Lung (tissue), 12 donors: ENCODE data around the gene RPL27A. TPM values are rescaled to one million over a fixed set of nuclear protein-coding genes. Genes with fewer than 3 reads are reported as not detected.

ENCODE experiments used
- ATAC-seq: fragments of 200-7000 bp; cut with Tn5 transposase; one replicate; pipeline ENCODE4 v1.9.1; 2020; ENCODE audit warnings: moderate number of reproducible peaks; ENCODE audit not compliant: insufficient read depth, low FRiP score
- DNase-seq, 3 donors: peaks; one replicate each; pipeline ENCODE4 v3.0.0-alpha.2; 2013 to 2017
- H3K27ac ChIP-seq, 2 donors: one replicate each; pipeline ENCODE4 v1.5.1; 2013; ENCODE audit warnings: mild to moderate bottlenecking in 2 of 2, moderate library complexity in 2 of 2, control low read depth in 1 of 2, inconsistent platforms in 1 of 2, low read depth in 1 of 2, low read length in 1 of 2
- H3K27me3 ChIP-seq, 3 donors: one replicate each; pipeline ENCODE4 v1.5.1; 2013; ENCODE audit warnings: low read length in 2 of 3; ENCODE audit not compliant: control insufficient read depth in 3 of 3, insufficient read depth in 3 of 3
- H3K36me3 ChIP-seq, 4 donors: one replicate each; pipeline ENCODE4 v1.5.1; 2013; ENCODE audit warnings: low read length in 4 of 4, mild to moderate bottlenecking in 1 of 4, moderate library complexity in 1 of 4; ENCODE audit not compliant: control insufficient read depth in 4 of 4, insufficient read depth in 4 of 4
- H3K4me1 ChIP-seq, 5 donors: one replicate each; pipeline ENCODE4 v1.5.1; 2013; ENCODE audit warnings: low read length in 5 of 5, mild to moderate bottlenecking in 2 of 5, moderate library complexity in 1 of 5; ENCODE audit not compliant: control insufficient read depth in 5 of 5, insufficient read depth in 5 of 5
- H3K4me3 ChIP-seq: one replicate; pipeline ENCODE4 v1.5.1; 2013; ENCODE audit warnings: mild to moderate bottlenecking, control low read depth, moderate library complexity
- H3K9ac ChIP-seq, 2 donors: one replicate each; pipeline ENCODE4 v1.5.1; 2013; ENCODE audit warnings: low read length in 2 of 2, control low read depth in 1 of 2; ENCODE audit not compliant: insufficient read depth in 1 of 2
- H3K9me3 ChIP-seq, 4 donors: one replicate each; pipeline ENCODE4 v1.5.1; 2013; ENCODE audit warnings: low read length in 3 of 4, mild to moderate bottlenecking in 1 of 4, moderate library complexity in 1 of 4; ENCODE audit not compliant: control insufficient read depth in 4 of 4, insufficient read depth in 3 of 4
- CTCF ChIP-seq: IDR thresholded peaks from 2 replicates; pipeline ENCODE4 v1.5.1; 2012; ENCODE audit warnings: mild to moderate bottlenecking; ENCODE audit errors: control extremely low read depth, extremely low read depth
- WGBS, 2 donors: extraction: QIAGEN DNeasy Blood & Tissue Kit; methylation state at CpG; one replicate each; pipeline ENCODE4 v1.1.7; 2013; 5-methylcytosine and 5-hydroxymethylcytosine counted together
- polyA plus RNA-seq, 2 donors: library from polyadenylated mRNA; stranded (reverse); fragments of 200-250 nt; gene quantifications; one replicate each; pipeline ENCODE4 v1.2.1, GENCODE V29; 2013
- total RNA-seq, 2 donors: library from RNA; depleted of rRNA in 1 of 2; stranded (reverse); fragments of >200 nt in 1 of 2; gene quantifications; one replicate each; pipeline ENCODE4 v1.2.1, GENCODE V29; 2014 to 2021
- donor health status: control.
- donor health status: control.
- donor health status: Bipolar disorder and iron deficiency.
- donor health status: healthy.
- donor health status: DM: yes; HTN: yes; CAD: no.

Gene RPL27A
- total and polyA plus RNA-seq, 4 donors, result 673 to 4,912 (median 1,413) TPM

- ATAC-seq (no peak), DNase-seq (no peak)
- peaks cover 0 to 18% (median 5%) of the 10 kb centered on the region in 5 donors for H3K4me1 ChIP-seq
- no peaks in the 10 kb centered on the region for H3K27me3 ChIP-seq
- TF ChIP-seq CTCF, result no peak
- no peak overlapping the region for H3K4me3 ChIP-seq
- no peaks in the 10 kb centered on the region for H3K9me3 ChIP-seq
- WGBS, 2 donors, result 88 to 92% methylated on average over 6 of the region's 6 CpGs
- no peak overlapping the region for H3K27ac ChIP-seq
- no peak overlapping the region for H3K9ac ChIP-seq
- peaks cover 18 to 27% (median 23%) of the 10 kb centered on the region in 4 donors for H3K36me3 ChIP-seq
Measured at GRCh38 chr11:8691601-8692000, 9.0 kb downstream of the RPL27A start.

- H3K4me1 ChIP-seq, result peaks cover 0 to 18% (median 5%) of the 10 kb centered on the region in 5 donors
- no peaks in the 10 kb centered on the region for H3K27me3 ChIP-seq
- TF ChIP-seq CTCF, result no peak
- H3K4me3 ChIP-seq, result no peak overlapping the region
- no peak overlapping the region for H3K9ac ChIP-seq
- ATAC-seq, result no peak
- no peak for DNase-seq
- peaks cover 19 to 30% (median 23%) of the 10 kb centered on the region in 4 donors for H3K36me3 ChIP-seq
- WGBS, 2 donors, result 78 to 84% methylated on average over 3 of the region's 3 CpGs
- no peaks in the 10 kb centered on the region for H3K9me3 ChIP-seq
- H3K27ac ChIP-seq, result no peak overlapping the region
Measured at GRCh38 chr11:8692417-8692816, 9.8 kb downstream of the RPL27A start.

- peaks cover 0 to 14% (median 1%) of the 10 kb centered on the region in 5 donors for H3K4me1 ChIP-seq
- H3K4me3 ChIP-seq, result no peak overlapping the region
- TF ChIP-seq CTCF, result no peak
- ATAC-seq (no peak), DNase-seq (no peak)
- WGBS, 2 donors, result 92 to 93% methylated on average over 6 of the region's 6 CpGs
- H3K36me3 ChIP-seq, result peaks cover 23 to 33% (median 26%) of the 10 kb centered on the region in 4 donors
- H3K27me3 ChIP-seq, result no peaks in the 10 kb centered on the region
- no peak overlapping the region for H3K9ac ChIP-seq
- no peak overlapping the region for H3K27ac ChIP-seq
- H3K9me3 ChIP-seq, result no peaks in the 10 kb centered on the region
Measured at GRCh38 chr11:8693010-8693551, 10.5 kb downstream of the RPL27A start.

- 94 to 97% methylated on average over 7 of the region's 7 CpGs for WGBS, 2 donors
- Histone ChIP-seq H3K4me1 (peaks cover 0 to 10% (median 0%) of the 10 kb centered on the region in 5 donors), H3K9me3 (no peaks in the 10 kb centered on the region), H3K27me3 (no peaks in the 10 kb centered on the region), H3K4me3 (no peak overlapping the region), H3K36me3 (peaks cover 23 to 35% (median 27%) of the 10 kb centered on the region in 4 donors), H3K9ac (no peak overlapping the region), H3K27ac (no peak overlapping the region)
- no peak for DNase-seq
- ATAC-seq, result no peak
- TF ChIP-seq CTCF, result no peak
Measured at GRCh38 chr11:8693555-8693954, 11.0 kb downstream of the RPL27A start.
